ENCODE data around the gene NCAN.
A peak's percentile ranks its signal among the peaks of the same experiment; 100 is the strongest.
"Not testable (repeated sequence)": the region's sequence is repeated elsewhere in the genome, so short reads cannot be mapped to it uniquely, and the experiment has no call there.

NCAN gene

DNA sequence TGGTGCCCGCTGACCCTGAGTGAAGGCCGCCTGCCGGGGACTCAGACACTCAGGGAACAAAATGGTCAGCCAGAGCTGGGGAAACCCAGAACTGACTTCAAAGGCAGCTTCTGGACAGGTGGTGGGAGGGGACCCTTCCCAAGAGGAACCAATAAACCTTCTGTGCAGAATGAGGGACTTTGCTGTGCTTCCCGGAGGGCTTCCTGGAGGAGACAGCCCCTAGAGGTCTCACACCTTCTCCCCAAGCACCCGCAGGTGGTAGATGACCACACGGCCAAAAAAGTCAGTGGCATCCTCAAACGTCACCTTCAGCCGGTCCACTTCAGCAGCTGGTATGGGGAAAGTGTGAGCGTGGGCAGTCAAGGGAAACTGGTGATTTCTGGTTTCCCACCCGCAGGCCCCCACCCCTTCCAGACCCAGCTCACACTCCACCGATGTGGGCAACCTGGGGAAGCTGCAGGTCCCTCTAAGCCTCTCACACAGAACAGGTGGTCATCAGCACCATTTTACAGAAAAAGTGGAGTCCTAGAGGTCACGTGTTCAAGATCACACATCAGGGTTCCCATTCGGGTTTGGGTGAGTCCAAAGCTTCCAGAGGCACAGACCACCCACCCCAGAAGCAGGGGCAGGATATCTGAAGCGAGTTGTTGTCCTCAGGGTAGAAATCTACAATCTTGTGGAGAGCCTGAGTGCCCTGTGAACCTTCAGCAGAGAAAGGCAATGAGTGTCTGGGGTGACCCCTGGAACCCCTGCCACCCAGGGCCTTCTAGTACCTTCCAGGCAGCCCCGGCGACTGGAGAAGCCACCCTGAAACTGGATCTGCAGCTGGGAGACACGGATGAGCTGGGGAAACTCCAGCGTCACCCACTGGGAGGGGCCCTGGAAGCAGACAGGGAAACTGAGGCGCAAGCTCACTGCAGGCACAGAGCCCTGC, 9.8 kb upstream of the NCAN start:
- no peak for FAIRE-seq

- FAIRE-seq, result no peak
Observed at GRCh38 chr19:19202707-19203011, 9.1 kb upstream of the NCAN start.

DNA sequence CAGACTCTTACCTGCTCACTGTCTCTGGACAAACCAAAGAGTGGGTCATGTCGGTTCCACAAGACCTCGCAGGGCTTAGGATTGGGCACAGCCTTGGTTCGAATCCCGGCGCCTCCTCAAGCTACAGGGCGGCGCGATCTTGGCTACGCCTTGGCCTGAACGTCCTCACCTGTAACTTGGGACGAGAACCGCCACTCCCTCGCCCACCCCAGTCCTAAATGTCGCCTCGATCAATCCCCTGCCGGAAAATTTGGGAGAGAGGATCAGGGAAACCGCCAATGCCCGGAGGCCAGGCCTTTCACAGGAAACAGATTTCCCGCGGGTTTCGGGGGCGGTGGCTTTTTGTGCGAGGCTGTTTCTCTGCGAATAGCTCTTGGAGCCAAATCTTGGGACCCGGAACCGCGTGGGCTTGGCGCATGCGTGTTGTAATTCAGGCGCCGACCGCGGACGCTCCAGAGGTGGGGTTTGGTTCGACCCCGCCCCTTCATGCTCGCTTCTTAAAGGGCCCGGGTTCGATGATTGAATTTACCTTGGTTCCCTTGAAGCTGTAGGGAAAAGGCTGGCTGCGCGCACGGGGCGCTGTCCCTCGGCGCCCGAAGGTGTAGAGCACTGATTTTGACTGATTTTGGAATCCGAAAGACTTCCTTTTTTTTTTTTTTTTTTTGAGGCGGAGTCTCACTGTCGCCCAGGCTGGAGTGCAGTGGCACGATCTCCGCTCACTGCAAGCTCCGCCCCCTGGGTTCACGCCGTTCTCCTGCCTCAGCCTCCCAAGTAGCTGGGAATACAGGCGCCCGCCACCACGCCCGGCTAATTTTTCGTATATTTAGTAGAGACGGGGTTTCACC, 8.5 kb upstream of the NCAN start, which contains the start of gene NR2C2AP:
Gene NR2C2AP, minus strand, starts transcription at position 403 of the 845 bp plus-strand sequence. Its CDS starts 354 bp downstream, at position 49.
- FAIRE-seq, result peak; percentile 53

- no peak for FAIRE-seq
Observed at GRCh38 chr19:19204181-19204580, 7.6 kb upstream of the NCAN start.

DNA sequence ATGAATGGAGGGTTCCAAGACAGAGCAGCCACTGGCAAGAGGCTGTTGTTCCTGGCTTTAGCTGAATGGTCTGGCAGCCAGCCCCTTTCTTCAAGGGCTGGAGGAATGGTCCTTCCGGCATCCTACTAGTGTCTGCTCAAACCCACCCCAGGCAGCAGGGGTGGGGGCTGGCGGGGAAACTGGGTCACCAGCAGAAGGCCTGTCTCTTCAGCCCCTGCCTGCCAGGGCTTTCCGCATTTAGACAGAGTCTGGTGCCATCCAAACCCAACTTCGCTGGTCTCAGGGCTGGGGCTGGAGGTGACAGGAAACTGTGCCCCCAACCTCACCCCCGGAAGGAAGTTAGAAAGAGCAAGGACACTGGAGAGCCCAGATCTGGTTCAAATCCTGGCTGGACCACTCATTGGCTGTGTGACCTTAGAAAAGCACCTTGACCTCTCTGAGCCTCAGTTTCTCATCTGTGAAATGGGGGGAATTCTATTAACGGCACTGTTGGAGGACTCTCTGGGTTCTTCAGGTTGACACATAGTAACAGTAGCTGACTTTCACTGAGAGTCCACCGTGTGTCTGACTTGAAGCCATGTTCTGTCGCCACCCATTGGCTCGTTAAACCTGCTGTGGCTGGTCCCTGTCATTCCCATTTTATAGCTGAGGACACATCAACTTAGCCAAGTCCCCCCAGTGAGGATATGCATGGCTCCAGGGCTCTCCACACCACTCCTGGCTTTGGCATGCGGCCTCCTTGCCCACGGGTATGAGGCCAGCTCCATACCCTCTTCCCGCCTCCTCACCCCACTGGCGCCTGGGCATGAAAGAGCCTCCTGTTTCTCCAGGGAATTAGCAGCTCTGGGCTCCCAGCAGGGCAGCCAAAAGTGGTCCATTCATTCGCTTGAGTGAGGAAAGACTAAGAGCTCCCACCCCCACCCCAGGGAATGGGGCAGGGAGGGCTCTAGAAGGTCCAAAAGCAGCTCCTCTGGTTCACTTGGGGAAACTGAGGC, 6.0 kb upstream of the NCAN start:
- FAIRE-seq, result no peak

DNA sequence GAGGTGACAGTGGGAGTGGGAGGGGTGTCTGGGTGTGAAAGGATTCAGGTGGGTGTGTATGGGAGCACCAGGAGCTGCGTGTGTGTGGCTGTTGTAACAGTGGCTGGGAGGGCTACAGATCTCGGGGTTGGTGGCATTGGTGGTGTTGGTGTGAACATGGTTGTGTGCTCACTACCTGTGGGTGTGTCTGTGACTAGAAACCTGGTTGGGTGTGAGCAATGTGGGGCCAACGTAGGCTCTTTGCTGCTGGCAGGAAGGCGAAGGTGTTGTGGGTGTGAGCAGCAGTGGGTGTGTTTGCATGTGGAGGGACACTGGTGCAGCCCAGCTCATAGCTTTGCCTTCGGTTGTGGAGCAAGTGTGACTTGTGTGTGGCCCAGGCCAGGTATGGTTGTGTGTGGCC, 4.8 kb upstream of the NCAN start:
- FAIRE-seq, result no peak

GRCh38 chr19:19207637-19208572, 3.9 kb upstream of the NCAN start:
- no peak for FAIRE-seq

GRCh38 chr19:19209372-19209771, 2.4 kb upstream of the NCAN start:
- no peak for FAIRE-seq

DNA sequence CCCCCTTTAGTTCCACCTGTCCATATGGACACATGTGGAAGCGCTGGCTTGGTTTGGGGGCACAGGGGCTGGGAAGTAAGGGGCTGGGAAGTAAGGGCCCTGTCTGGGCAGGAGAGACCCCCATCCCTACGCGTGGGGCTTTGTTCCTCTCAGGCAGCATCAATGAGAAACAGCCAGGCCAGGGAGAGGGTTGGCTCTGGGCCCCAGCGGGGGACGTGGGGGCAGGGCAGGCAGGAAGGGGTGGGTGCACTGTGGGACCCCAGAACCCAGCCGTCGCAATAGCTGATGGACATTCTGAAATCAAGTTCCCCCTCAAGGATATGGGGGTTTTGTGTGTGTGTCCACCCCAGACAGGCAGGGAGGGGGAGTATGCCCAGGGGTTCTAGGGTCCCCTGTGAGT, 1.2 kb downstream of the NCAN start:
- FAIRE-seq, result no peak

DNA sequence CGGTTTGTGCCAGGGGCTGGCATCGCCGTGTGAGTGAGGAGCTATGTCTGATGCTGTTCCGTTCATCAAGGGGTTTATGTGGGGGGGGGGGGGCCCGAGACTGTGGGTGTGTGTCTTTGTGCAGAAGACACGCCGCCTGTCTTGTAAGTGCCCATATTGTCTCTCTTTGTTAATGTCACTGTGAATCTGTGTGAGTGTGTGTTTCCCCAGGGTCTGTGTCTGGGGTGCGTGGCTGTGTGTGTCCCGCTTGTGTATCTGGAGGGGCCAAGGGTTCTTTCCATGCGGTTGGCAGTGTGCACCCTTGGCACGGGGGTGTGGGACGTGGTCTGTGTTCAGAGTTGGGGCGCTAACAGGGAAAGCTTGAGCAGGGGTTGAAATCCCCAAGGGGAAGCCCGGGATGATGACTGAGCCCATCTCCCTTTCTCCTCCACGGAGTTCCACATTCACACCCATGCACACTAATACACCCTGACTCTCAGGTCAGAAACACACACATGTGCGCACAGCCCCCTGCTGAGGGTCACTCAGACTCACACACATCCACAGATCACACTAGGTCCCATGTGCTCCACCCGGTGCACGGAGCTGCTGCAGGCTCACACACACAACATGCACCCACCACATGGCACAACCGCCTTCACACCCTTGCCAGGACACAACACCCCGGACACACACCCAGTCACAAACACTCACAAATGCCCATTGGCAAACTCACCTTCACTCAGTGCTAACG, 1.8 kb downstream of the NCAN start:
- FAIRE-seq, result no peak

- FAIRE-seq, result no peak
Observed at GRCh38 chr19:19214159-19214490, 2.4 kb downstream of the NCAN start.

DNA sequence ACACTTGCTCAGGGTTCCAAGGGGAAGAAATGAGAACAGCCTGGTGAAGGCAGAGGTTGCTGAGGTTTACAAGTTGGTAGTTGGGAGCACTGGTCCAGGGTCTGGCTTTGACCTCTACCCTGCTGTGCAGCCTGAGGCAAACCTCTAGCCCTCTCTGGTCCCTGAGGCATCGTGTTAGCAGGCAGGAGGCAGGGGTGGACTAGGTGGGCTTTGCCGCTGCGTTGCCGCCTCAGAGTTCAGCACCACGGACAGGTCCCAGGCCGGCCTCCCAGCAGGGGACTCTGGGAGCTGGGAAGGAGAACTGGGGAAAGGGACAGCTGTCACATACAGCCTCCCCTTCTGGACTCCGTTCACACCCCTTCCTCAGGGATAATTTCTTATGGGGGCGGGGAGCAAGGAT, 3.1 kb downstream of the NCAN start:
- FAIRE-seq, result no peak

GRCh38 chr19:19215792-19216191, 4.0 kb downstream of the NCAN start:
- FAIRE-seq, result no peak

DNA sequence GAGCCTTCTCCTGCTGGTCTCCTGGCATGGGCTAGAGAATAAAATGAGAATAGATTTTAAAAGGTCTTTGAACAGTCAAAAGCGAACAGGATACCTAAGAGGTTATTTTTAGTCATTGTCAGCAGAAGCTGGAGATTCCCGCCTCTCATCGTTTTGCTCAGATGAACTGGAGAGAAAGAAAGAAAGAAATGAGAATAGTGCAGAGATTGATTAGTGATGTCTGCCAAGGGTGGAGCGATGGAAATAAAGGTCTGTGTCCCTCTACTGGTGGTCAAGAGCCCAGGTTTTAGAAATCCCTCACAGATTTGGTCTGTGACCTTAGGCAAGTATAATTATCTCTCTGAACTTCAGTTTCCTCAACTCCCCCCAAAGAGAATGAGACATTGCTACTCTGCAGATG, 5.3 kb downstream of the NCAN start:
- FAIRE-seq, result no peak

DNA sequence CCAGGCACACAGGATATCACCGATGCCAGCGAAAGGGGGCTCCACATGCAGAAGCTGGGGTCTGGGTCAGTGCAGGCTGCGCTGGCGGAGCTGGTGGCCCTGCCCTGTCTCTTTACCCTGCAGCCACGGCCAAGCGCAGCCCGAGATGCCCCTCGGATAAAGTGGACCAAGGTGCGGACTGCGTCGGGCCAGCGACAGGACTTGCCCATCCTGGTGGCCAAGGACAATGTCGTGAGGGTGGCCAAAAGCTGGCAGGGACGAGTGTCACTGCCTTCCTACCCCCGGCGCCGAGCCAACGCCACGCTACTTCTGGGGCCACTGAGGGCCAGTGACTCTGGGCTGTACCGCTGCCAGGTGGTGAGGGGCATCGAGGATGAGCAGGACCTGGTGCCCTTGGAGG, 7.2 kb downstream of the NCAN start:
- no peak for FAIRE-seq

DNA sequence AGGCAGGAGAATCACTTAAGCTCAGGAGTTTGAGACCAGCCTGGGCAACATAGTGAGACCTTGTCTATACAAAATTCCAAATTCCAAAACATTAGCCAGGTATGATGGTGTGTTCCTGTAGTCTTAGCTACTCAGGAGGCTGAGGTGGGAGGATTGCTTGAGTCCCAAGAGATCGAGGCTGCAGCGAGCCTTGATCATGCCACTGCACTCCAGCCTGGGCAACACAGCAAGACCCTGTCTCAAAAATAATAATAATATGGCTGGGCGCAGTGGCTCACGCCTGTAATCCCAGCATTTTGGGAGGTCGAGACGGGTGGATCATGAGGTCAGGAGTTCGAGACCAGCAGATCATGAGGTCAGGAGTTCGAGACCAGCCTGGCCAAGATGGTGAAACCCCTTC, 9.2 kb downstream of the NCAN start:
- not testable (repeated sequence) for FAIRE-seq

DNA sequence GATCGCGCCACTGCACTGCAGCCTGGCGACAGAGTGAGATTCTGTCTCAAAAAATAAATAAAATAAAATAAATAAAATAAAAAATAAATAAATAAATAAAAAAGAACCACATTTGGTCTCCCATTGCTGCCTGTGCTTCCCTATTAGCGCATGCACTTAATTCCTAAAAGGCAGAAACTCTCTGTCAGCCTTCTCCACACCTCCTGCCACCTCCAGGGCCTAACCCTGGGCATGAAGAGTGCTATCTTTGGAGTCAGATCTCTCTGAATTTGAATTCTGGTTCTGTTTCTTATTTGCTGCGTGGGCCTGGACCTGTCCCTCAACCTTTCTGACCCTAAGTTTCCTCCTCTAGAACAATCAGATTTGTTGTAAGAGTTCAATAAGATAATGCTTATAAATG, 11.3 kb downstream of the NCAN start:
- no peak for FAIRE-seq

DNA sequence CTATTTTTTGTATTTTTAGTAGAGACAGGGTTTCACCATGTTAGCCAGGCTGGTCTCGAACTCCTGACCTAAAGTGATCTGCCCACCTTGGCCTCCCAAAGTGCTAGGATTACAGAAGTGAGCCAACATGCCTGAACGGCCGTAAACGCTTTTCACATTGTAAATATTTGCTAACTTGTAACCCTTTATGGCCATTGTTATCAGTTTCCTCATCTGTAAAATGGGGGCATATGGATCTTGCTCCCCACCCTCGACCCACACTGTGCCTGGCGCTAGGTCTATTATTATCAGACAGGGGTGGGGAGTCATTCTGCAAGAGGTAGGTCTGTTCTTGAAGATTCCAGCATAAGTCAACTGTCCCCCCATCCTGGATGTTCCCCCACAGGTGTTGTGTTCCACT, 11.9 kb downstream of the NCAN start:
- no peak for FAIRE-seq

- no peak for FAIRE-seq
Observed at GRCh38 chr19:19224150-19224851, 12.5 kb downstream of the NCAN start.

GRCh38 chr19:19224852-19225494, 13.2 kb downstream of the NCAN start:
- no peak for FAIRE-seq

Measured in colon (tissue), 2 donors.